Keratinocyte (primary cell): ENCODE data around the gene CEP170B. TPM values are rescaled to one million over a fixed set of nuclear protein-coding genes. Genes with fewer than 3 reads are reported as not detected.

ENCODE experiments used
- DNase-seq: peaks from one replicate; pipeline ENCODE4 v3.0.0-alpha.2; 2011; ENCODE audit warnings: low read depth, missing footprints, low spot score
- FAIRE-seq: peaks from 2 replicates; lab custom pipeline; 2011; peaks lifted over from hg19 to GRCh38; lab: Jason Lieb, UNC
- H2AFZ ChIP-seq: 2 replicates; pipeline ENCODE4 v1.6.0; 2012; ENCODE audit warnings: low read length, control low read depth, inconsistent platforms; ENCODE audit not compliant: control insufficient read depth
- H3K27ac ChIP-seq: 2 replicates; pipeline ENCODE4 v1.5.1; 2011; ENCODE audit warnings: low read length; ENCODE audit not compliant: control insufficient read depth, insufficient read depth
- H3K27me3 ChIP-seq: 3 replicates; pipeline ENCODE4 v1.6.0; 2011; ENCODE audit warnings: low read length; ENCODE audit not compliant: control insufficient read depth, insufficient read depth; ENCODE audit errors: extremely low read depth
- H3K36me3 ChIP-seq, 2 experiments: 2 replicates in 1 of 2; 3 replicates in 1 of 2; pipeline ENCODE4 v1.5.1; 2011; ENCODE audit warnings: low read length in 2 of 2, mild to moderate bottlenecking in 1 of 2; ENCODE audit not compliant: control insufficient read depth in 2 of 2, insufficient read depth in 2 of 2; ENCODE audit errors: extremely low read depth in 1 of 2
- H3K4me1 ChIP-seq: 3 replicates; pipeline ENCODE4 v1.5.1; 2011; ENCODE audit warnings: low read length; ENCODE audit not compliant: control insufficient read depth, insufficient read depth; ENCODE audit errors: extremely low read depth
- H3K4me2 ChIP-seq: 3 replicates; pipeline ENCODE4 v1.6.0; 2011; ENCODE audit warnings: low read depth, low read length; ENCODE audit not compliant: control insufficient read depth, insufficient read depth; ENCODE audit errors: extremely low read depth
- H3K4me3 ChIP-seq, 3 experiments: fragments of 200-600 bp in 1 of 3; sonication (generic) in 1 of 3; 2 replicates in 2 of 3; 3 replicates in 1 of 3; pipeline ENCODE4 v1.5.1; 2011 to 2016; ENCODE audit warnings: low read length in 3 of 3, mild to moderate bottlenecking in 3 of 3, control low read depth in 2 of 3, inconsistent platforms in 1 of 3, low read depth in 1 of 3, mixed read lengths in 1 of 3, mixed run types in 1 of 3, moderate library complexity in 1 of 3; ENCODE audit not compliant: control insufficient read depth in 2 of 3, insufficient read depth in 2 of 3; ENCODE audit errors: extremely low read depth in 1 of 3
- H3K79me2 ChIP-seq: 2 replicates; pipeline ENCODE4 v1.6.0; 2012; ENCODE audit warnings: low read length; ENCODE audit not compliant: control insufficient read depth, insufficient read depth
- H3K9ac ChIP-seq: 3 replicates; pipeline ENCODE4 v1.6.0; 2011; ENCODE audit warnings: low read length; ENCODE audit not compliant: control insufficient read depth, insufficient read depth; ENCODE audit errors: extremely low read depth
- H3K9me1 ChIP-seq: 3 replicates; pipeline ENCODE4 v1.6.0; 2011; ENCODE audit warnings: low read length; ENCODE audit not compliant: control insufficient read depth, insufficient read depth; ENCODE audit errors: extremely low read depth
- H3K9me3 ChIP-seq: 2 replicates; pipeline ENCODE4 v1.5.1; 2012; ENCODE audit warnings: low read depth, low read length; ENCODE audit not compliant: control insufficient read depth
- H4K20me1 ChIP-seq: 3 replicates; pipeline ENCODE4 v1.6.0; 2011; ENCODE audit warnings: low read length; ENCODE audit not compliant: control insufficient read depth, insufficient read depth; ENCODE audit errors: extremely low read depth
- EZH2 ChIP-seq: IDR thresholded peaks from one replicate; pipeline ENCODE4 v1.6.1; 2012; ENCODE audit warnings: inconsistent platforms, mild to moderate bottlenecking, low read length, moderate library complexity
- dilution Hi-C: fragments of 300-500 bp; cut with MboI; formaldehyde crosslinking; loops from one replicate; pipeline ENCODE4 v1.7.0; 2020; ENCODE audit warnings: low sequenced_read_pairs; ENCODE audit not compliant: extremely low pct_ligation_motif_present
- polyA plus RNA-seq, 5 experiments: library from polyadenylated mRNA; depleted of rRNA in 3 of 5; stranded (reverse) in 3 of 5; stranded (forward) in 1 of 5; unstranded in 1 of 5; fragments of >200 nt; gene quantifications; 1 replicate in 1 of 5; 2 replicates in 3 of 5; 3 replicates in 1 of 5; pipeline versions ENCODE4 v1.2.1 to v1.2.3, GENCODE V29; 2011 to 2012; ENCODE audit warnings: missing spikeins in 2 of 5, low read depth in 1 of 5, low replicate concordance in 1 of 5
- TF ChIP-seq, protein P1 (sequence below), 3 experiments: IDR thresholded peaks in 1 of 3; conservative IDR thresholded peaks in 1 of 3; optimal IDR thresholded peaks in 1 of 3; 2 replicates in 2 of 3; 3 replicates in 1 of 3; pipeline versions ENCODE3 to v1.5.1; 2011; ENCODE audit warnings: low read length in 3 of 3, mild to moderate bottlenecking in 3 of 3, moderate library complexity in 2 of 3, control low read depth in 1 of 3, inconsistent platforms in 1 of 3; ENCODE audit not compliant: insufficient read depth in 2 of 3; ENCODE audit errors: extremely low read depth in 1 of 3

The CEP170B gene
- polyA plus RNA-seq, 1 donor (not counting 4 experiments of a cell fraction or from before 2014, with no cell fraction given), result 8.7 TPM

DNA sequence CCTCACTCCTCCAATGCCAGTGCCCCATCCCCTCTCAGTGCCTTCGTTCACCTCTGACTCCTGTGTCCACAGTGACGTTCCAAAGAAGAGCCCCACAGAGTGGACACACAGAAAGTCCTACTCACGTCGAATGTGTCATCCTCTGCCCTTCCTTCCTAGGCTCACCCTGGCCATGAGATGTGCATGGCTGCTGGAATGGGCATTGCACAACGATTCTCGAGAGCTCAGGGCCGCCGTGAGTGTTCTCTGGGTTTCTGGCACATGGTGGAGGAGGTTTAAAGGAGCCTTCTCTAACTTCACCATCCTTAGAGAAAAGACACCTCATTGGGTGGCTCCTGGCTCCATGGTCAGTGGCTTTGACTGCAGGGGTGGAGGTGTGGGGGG, 12.8 kb upstream of the CEP170B start:
- TF ChIP-seq, protein P1, sequence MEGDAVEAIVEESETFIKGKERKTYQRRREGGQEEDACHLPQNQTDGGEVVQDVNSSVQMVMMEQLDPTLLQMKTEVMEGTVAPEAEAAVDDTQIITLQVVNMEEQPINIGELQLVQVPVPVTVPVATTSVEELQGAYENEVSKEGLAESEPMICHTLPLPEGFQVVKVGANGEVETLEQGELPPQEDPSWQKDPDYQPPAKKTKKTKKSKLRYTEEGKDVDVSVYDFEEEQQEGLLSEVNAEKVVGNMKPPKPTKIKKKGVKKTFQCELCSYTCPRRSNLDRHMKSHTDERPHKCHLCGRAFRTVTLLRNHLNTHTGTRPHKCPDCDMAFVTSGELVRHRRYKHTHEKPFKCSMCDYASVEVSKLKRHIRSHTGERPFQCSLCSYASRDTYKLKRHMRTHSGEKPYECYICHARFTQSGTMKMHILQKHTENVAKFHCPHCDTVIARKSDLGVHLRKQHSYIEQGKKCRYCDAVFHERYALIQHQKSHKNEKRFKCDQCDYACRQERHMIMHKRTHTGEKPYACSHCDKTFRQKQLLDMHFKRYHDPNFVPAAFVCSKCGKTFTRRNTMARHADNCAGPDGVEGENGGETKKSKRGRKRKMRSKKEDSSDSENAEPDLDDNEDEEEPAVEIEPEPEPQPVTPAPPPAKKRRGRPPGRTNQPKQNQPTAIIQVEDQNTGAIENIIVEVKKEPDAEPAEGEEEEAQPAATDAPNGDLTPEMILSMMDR (optimal IDR thresholded peaks at IDR 0.05 in 1 of 3, IDR thresholded peaks at IDR 0.05 in 1 of 3, conservative IDR thresholded peaks at IDR 0.05 in 1 of 3; ENCODE audit: extremely low read depth in 1 of 3, insufficient read depth in 2 of 3, low read length in 3 of 3), result no peak
- no peak for TF ChIP-seq EZH2
- DNase-seq (no peak), FAIRE-seq (no peak)
- no peak overlapping the region for H3K9ac ChIP-seq
- no peaks in the 10 kb centered on the region for H3K36me3 ChIP-seq
- no peaks in the 10 kb centered on the region for H3K9me1 ChIP-seq
- H3K79me2 ChIP-seq, result no peaks in the 10 kb centered on the region
- H3K9me3 ChIP-seq, result no peaks in the 10 kb centered on the region
- H4K20me1 ChIP-seq, result no peaks in the 10 kb centered on the region
- H3K27me3 ChIP-seq, result peaks cover 4% of the 10 kb centered on the region
- dilution Hi-C loops, result no loop called here
- no peak overlapping the region for H3K4me2 ChIP-seq
- H3K27ac ChIP-seq, result no peak overlapping the region
- H3K4me1 ChIP-seq, result no peaks in the 10 kb centered on the region
- no peak overlapping the region for H2AFZ ChIP-seq
- H3K4me3 ChIP-seq, result no peak overlapping the region

DNA sequence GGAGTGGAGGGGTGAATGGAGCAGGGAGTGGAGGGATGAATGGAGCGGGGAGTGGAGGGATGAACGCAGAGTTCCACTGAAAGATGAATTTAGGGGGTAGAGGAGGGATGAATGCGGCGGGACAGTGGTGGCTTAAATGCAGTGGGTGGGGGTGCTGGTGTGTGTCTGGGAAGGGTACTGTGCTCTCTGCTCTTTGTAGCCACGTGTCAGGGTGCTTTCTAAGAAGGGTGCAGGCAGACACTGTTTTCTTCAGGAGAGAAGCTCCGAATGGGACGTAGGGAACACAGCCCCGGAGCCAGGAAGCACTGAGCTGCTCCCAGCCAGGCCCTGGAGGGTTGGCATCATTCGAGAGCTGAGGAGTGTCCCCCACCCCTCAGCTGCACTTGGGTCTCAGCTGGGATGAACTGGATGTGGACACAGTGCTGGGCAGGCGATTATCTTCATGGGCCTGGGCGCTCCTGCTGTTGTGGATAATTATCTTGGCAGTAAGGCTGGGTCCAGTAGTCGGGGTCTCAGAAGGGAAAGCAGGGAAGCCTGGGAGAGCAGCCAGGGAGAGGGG, 9.5 kb upstream of the CEP170B start:
- Histone ChIP-seq H3K4me3 (no peak overlapping the region), H3K9me3 (no peaks in the 10 kb centered on the region), H2AFZ (no peak overlapping the region), H3K4me1 (no peaks in the 10 kb centered on the region), H3K36me3 (no peaks in the 10 kb centered on the region), H3K27ac (no peak overlapping the region), H3K9me1 (no peaks in the 10 kb centered on the region), H3K9ac (no peak overlapping the region), H3K27me3 (peaks cover 4% of the 10 kb centered on the region), H3K4me2 (no peak overlapping the region), H3K79me2 (peaks cover 12% of the 10 kb centered on the region), H4K20me1 (no peaks in the 10 kb centered on the region)
- no peak for DNase-seq
- no peak for FAIRE-seq
- dilution Hi-C loops, result no loop called here
- TF ChIP-seq, protein P1 (optimal IDR thresholded peaks at IDR 0.05 in 1 of 3, IDR thresholded peaks at IDR 0.05 in 1 of 3, conservative IDR thresholded peaks at IDR 0.05 in 1 of 3; ENCODE audit: extremely low read depth in 1 of 3, insufficient read depth in 2 of 3, low read length in 3 of 3), result no peak
- no peak for TF ChIP-seq EZH2
